ENCODE data around the gene KATNB1.

Gene KATNB1

GRCh38 chr16:57797526-57798266 is 62.1 kb downstream of the KATNB1 start:
- DNase-seq, result no peak

GRCh38 chr16:57798267-57798810 is 62.8 kb downstream of the KATNB1 start:
- DNase-seq, result no peak

- DNase-seq, result no peak
Observed at GRCh38 chr16:57798953-57799599, 63.5 kb downstream of the KATNB1 start.

- no peak for DNase-seq
Observed at GRCh38 chr16:57799600-57800199, 64.1 kb downstream of the KATNB1 start.

- DNase-seq, result no peak
Observed at GRCh38 chr16:57800200-57801097, 64.9 kb downstream of the KATNB1 start.

- DNase-seq, result no peak
Observed at GRCh38 chr16:57801098-57801808, 65.7 kb downstream of the KATNB1 start.

- no peak for DNase-seq
Observed at GRCh38 chr16:57801809-57802340, 66.3 kb downstream of the KATNB1 start.

- DNase-seq, result peak; percentile 70
Observed at GRCh38 chr16:57802341-57803133, 67.0 kb downstream of the KATNB1 start, which contains the start of gene KIFC3. Gene KIFC3 (minus strand): TSS chr16:57802491. CDS start chr16:57798243, 4,248 bp downstream.

- DNase-seq, result no peak
Observed at GRCh38 chr16:57803134-57803990, 67.8 kb downstream of the KATNB1 start.

- no peak for DNase-seq
Observed at GRCh38 chr16:57804111-57804837, 68.7 kb downstream of the KATNB1 start.

GRCh38 chr16:57805176-57805575 is 69.6 kb downstream of the KATNB1 start:
- DNase-seq, result no peak
